Astrocyte (in vitro differentiated cells and primary cell): ENCODE results near the gene IGSF23. TPM values are rescaled to one million over a fixed set of nuclear protein-coding genes. Genes with fewer than 3 reads are reported as not detected.

Experiments used
- DNase-seq: peaks from one replicate; pipeline ENCODE4 v3.0.0-alpha.2; 2010; ENCODE audit warnings: low read depth
- FAIRE-seq: peaks from 2 replicates; lab custom pipeline; 2011; peaks lifted over from hg19 to GRCh38; lab: Jason Lieb, UNC
- H2AFZ ChIP-seq: 2 replicates; pipeline ENCODE4 v1.6.0; 2012; ENCODE audit warnings: low read depth, low read length, inconsistent platforms
- H3K27ac ChIP-seq: 2 replicates; pipeline ENCODE4 v1.5.1; 2011; ENCODE audit warnings: low read depth, low read length, inconsistent platforms
- H3K27me3 ChIP-seq: 2 replicates; pipeline ENCODE4 v1.6.0; 2011; ENCODE audit warnings: low read length, inconsistent platforms; ENCODE audit not compliant: insufficient read depth
- H3K36me3 ChIP-seq: 2 replicates; pipeline ENCODE4 v1.5.1; 2011; ENCODE audit warnings: low read length, inconsistent platforms; ENCODE audit not compliant: insufficient read depth
- H3K4me1 ChIP-seq: 2 replicates; pipeline ENCODE4 v1.5.1; 2011; ENCODE audit warnings: low read length, inconsistent platforms; ENCODE audit not compliant: insufficient read depth
- H3K4me2 ChIP-seq: 2 replicates; pipeline ENCODE4 v1.6.0; 2012; ENCODE audit warnings: low read length, inconsistent platforms
- H3K4me3 ChIP-seq: 2 replicates; pipeline ENCODE4 v1.5.1; 2011; ENCODE audit warnings: low read depth, mild to moderate bottlenecking, low read length, inconsistent platforms; ENCODE audit not compliant: insufficient read depth
- H3K79me2 ChIP-seq: 2 replicates; pipeline ENCODE4 v1.6.0; 2012; ENCODE audit warnings: mild to moderate bottlenecking, low read length, inconsistent platforms; ENCODE audit not compliant: insufficient read depth
- H3K9ac ChIP-seq: 2 replicates; pipeline ENCODE4 v1.6.0; 2012; ENCODE audit warnings: mild to moderate bottlenecking, low read length, inconsistent platforms
- H3K9me3 ChIP-seq: 2 replicates; pipeline ENCODE4 v1.5.1; 2012; ENCODE audit warnings: low read depth, mild to moderate bottlenecking, low read length, inconsistent platforms; ENCODE audit not compliant: insufficient read depth
- H4K20me1 ChIP-seq: 2 replicates; pipeline ENCODE4 v1.6.0; 2012; ENCODE audit warnings: low read length, inconsistent platforms; ENCODE audit not compliant: insufficient read depth
- H3K27ac Mint-ChIP-seq: one replicate; pipeline ENCODE4 v1.8.0; 2021; ENCODE audit warnings: mild to moderate bottlenecking, mixed read lengths; ENCODE audit not compliant: unreplicated experiment
- H3K27me3 Mint-ChIP-seq: one replicate; pipeline ENCODE4 v1.8.0; 2021; ENCODE audit warnings: low read depth, mixed read lengths; ENCODE audit not compliant: unreplicated experiment
- H3K36me3 Mint-ChIP-seq: one replicate; pipeline ENCODE4 v1.8.0; 2021; ENCODE audit warnings: low read depth, mixed read lengths; ENCODE audit not compliant: unreplicated experiment
- H3K4me1 Mint-ChIP-seq: one replicate; pipeline ENCODE4 v1.8.0; 2021; ENCODE audit warnings: low read depth, mixed read lengths; ENCODE audit not compliant: unreplicated experiment
- H3K4me3 Mint-ChIP-seq: one replicate; pipeline ENCODE4 v1.8.0; 2021; ENCODE audit warnings: mild to moderate bottlenecking, moderate library complexity, mixed read lengths; ENCODE audit not compliant: unreplicated experiment
- H3K9me3 Mint-ChIP-seq: one replicate; pipeline ENCODE4 v1.8.0; 2021; ENCODE audit warnings: mild to moderate bottlenecking, mixed read lengths; ENCODE audit not compliant: unreplicated experiment
- EZH2 ChIP-seq: IDR thresholded peaks from 2 replicates; pipeline ENCODE4 v1.6.1; 2012; ENCODE audit warnings: mild to moderate bottlenecking, low read length, inconsistent platforms; ENCODE audit not compliant: insufficient read depth
- total RNA-seq: library from RNA; stranded (reverse); gene quantifications from 2 replicates; pipeline ENCODE4 v1.2.1, GENCODE V29; 2021
- TF ChIP-seq, protein P1 (sequence below): IDR thresholded peaks from 2 replicates; pipeline ENCODE4 v1.5.1; 2011; ENCODE audit warnings: low read depth, mild to moderate bottlenecking, inconsistent platforms, low read length, moderate library complexity; ENCODE audit not compliant: insufficient read depth

IGSF23 gene
- total RNA-seq, 1 donor from 2014 or later = not detected

DNA sequence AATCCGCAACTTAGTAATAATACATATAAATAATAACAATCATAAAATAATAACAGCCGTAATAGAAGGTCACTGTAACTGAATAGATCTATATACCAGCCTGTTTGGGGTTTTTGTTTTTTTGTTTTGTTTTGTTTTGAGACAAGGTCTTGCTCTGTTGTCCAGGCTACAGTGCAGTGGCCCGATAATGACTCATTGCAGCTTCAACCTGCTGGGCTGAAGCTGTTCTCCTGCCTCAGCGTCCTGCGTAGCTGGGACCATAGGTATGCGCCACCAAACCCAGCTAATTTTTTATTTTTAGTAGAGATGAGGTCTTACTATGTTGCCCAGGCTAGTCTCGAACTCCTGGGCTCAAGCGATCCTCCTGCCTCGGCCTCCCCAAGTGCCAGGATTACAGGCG lies 950 bp downstream of the IGSF23 start:
- Mint-ChIP-seq H3K27ac (no peak overlapping the region), H3K36me3 (no peaks in the 10 kb centered on the region), H3K4me3 (no peak overlapping the region), H3K27me3 (peaks cover 2% of the 10 kb centered on the region), H3K4me1 (no peaks in the 10 kb centered on the region), H3K9me3 (peaks cover 3% of the 10 kb centered on the region)
- Histone ChIP-seq H3K27ac (no peak overlapping the region), H4K20me1 (no peaks in the 10 kb centered on the region), H3K9ac (no peak overlapping the region), H3K9me3 (no peaks in the 10 kb centered on the region), H2AFZ (no peak overlapping the region), H3K4me3 (no peak overlapping the region), H3K4me1 (peaks cover 3% of the 10 kb centered on the region), H3K27me3 (no peaks in the 10 kb centered on the region), H3K36me3 (no peaks in the 10 kb centered on the region), H3K79me2 (no peaks in the 10 kb centered on the region), H3K4me2 (no peak overlapping the region)
- no peak for TF ChIP-seq EZH2
- TF ChIP-seq, protein P1, sequence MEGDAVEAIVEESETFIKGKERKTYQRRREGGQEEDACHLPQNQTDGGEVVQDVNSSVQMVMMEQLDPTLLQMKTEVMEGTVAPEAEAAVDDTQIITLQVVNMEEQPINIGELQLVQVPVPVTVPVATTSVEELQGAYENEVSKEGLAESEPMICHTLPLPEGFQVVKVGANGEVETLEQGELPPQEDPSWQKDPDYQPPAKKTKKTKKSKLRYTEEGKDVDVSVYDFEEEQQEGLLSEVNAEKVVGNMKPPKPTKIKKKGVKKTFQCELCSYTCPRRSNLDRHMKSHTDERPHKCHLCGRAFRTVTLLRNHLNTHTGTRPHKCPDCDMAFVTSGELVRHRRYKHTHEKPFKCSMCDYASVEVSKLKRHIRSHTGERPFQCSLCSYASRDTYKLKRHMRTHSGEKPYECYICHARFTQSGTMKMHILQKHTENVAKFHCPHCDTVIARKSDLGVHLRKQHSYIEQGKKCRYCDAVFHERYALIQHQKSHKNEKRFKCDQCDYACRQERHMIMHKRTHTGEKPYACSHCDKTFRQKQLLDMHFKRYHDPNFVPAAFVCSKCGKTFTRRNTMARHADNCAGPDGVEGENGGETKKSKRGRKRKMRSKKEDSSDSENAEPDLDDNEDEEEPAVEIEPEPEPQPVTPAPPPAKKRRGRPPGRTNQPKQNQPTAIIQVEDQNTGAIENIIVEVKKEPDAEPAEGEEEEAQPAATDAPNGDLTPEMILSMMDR = no peak
- DNase-seq (no peak), FAIRE-seq (no peak)

DNA sequence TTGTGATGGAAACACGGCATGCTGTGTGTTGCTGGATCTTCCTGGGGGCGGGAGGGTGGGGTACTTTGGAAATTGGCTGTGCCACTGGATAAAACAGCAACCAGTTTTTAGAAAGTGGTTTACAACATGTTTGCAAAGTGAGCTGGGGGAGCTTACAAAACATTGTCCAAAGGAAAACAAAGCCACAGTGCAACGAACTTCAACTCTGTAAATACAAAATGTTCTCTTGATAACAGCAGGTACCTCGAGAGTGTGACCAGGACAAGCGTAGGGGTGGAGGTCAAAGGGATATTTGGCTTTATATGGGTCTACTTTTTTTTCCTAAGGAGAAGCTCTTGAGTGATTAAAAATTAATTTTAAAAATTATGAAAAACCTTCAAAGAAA lies 2.5 kb downstream of the IGSF23 start:
- Histone ChIP-seq H3K9ac (no peak overlapping the region), H2AFZ (no peak overlapping the region), H3K27ac (no peak overlapping the region), H3K79me2 (no peaks in the 10 kb centered on the region), H3K27me3 (no peaks in the 10 kb centered on the region), H4K20me1 (no peaks in the 10 kb centered on the region), H3K4me3 (no peak overlapping the region), H3K36me3 (no peaks in the 10 kb centered on the region), H3K4me1 (peaks cover 3% of the 10 kb centered on the region), H3K9me3 (no peaks in the 10 kb centered on the region), H3K4me2 (no peak overlapping the region)
- no peak for TF ChIP-seq EZH2
- TF ChIP-seq, protein P1 = no peak
- peaks cover 2% of the 10 kb centered on the region for H3K27me3 Mint-ChIP-seq
- FAIRE-seq (no peak), DNase-seq (no peak)
- no peak overlapping the region for H3K4me3 Mint-ChIP-seq
- H3K9me3 Mint-ChIP-seq = peaks cover 3% of the 10 kb centered on the region
- no peak overlapping the region for H3K27ac Mint-ChIP-seq
- H3K36me3 Mint-ChIP-seq = no peaks in the 10 kb centered on the region
- H3K4me1 Mint-ChIP-seq = no peaks in the 10 kb centered on the region

DNA sequence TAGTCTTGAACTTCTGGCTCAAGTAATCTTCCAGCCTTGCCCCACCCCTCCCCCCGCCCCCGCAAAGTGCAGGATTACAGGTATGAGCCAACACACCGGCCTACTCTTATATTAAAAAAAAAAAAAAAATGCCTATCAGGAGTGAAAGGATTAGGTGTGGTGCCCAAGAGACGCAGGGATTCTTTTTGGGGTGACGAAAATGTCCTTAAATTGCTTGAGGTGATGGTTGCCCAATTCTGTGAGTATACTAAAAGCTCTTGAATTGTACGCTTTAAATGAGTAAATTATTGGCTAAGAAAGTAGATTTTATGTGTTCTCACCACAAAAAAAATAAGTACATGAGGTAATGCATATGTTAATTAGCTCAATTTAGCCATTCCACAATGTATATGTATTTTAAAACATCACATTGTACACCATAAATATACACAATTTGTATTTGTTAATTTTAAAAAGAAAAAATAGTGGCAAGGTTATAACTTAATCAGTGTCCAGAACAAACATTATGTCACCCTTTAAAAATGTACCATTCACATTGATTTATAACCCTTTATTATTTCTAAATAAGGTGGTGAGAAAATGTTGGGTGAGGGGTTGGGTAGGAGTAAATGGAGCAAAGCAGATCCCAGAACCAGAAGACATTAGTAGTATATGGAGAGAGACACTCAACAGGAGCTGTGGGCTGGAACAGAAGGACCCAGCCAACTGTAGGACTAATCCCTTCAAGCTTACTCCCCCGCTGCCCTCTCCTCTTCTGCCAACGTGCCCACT lies 3.9 kb downstream of the IGSF23 start:
- Histone ChIP-seq H3K79me2 (no peaks in the 10 kb centered on the region), H2AFZ (no peak overlapping the region), H3K27me3 (no peaks in the 10 kb centered on the region), H3K9ac (no peak overlapping the region), H3K36me3 (no peaks in the 10 kb centered on the region), H3K4me1 (peaks cover 3% of the 10 kb centered on the region), H3K4me2 (no peak overlapping the region), H3K27ac (no peak overlapping the region), H3K9me3 (no peaks in the 10 kb centered on the region), H3K4me3 (no peak overlapping the region), H4K20me1 (no peaks in the 10 kb centered on the region)
- H3K36me3 Mint-ChIP-seq = no peaks in the 10 kb centered on the region
- DNase-seq (peak; percentile 12), FAIRE-seq (no peak)
- no peak overlapping the region for H3K4me3 Mint-ChIP-seq
- H3K4me1 Mint-ChIP-seq = no peaks in the 10 kb centered on the region
- no peak overlapping the region for H3K27ac Mint-ChIP-seq
- H3K9me3 Mint-ChIP-seq = peaks cover 3% of the 10 kb centered on the region
- no peak for TF ChIP-seq EZH2
- TF ChIP-seq, protein P1 = no peak
- peaks cover 2% of the 10 kb centered on the region for H3K27me3 Mint-ChIP-seq
